NCI-H748 (cell line): ENCODE measurements around the gene CDYL.

ENCODE experiments used
- DNase-seq: peaks from one replicate; lab custom pipeline; 2025; ENCODE audit not compliant: unreplicated experiment; lab: John Stamatoyannopoulos, UW

Gene CDYL

DNA sequence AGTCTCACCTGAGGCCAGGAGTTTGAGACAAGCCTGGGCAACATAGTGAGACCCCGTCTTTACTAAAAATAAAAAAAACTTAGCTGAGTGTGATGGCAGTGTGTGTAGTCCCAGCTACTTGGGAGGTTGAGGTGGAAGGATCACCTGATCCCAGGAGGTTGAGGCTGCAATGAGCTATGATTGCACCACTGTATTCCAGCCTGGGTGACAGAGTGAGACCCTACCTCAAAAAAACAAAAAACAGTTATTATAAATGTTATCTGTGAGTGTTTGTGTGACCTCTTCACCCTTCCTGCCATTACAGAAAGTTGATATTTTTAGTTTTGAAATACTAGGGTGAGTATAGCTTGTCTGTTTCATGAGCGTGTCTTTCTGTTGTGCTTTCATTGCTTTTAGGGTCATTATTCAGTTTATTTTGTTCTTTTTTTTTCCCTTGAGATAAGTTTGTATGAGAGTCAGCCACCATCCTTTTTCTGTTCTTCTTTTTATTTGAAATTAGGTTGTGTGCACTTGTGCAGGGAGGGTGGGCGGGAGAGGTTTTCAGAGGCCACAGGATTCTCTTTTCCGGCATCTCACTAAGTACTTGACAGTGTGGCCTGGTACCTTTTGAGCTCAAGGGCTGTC, 26.2 kb downstream of the CDYL start:
- DNase-seq, result no peak

DNA sequence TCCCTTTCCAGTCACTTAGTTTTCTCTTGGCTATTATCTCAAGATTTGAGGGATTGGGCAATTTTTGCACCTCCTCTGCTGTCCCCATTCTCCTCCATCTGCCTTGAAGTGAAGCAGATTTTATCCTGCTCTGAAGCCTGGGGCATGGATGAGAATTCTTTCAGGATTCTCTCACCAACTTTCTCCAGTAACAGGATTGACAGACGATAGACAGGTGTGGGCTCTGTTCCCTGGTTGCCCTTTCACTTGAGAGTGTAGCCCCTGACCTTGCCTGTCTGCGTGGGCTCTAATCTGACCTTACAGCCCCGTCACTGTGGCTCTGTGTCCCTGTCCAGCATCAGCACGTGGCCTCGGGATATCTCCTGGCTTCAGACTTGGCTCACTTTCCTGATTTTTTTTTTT, 27.1 kb downstream of the CDYL start:
- DNase-seq, result no peak

GRCh38 chr6:4804095-4804494, 27.9 kb downstream of the CDYL start:
- no peak for DNase-seq

GRCh38 chr6:4805553-4806336, 29.5 kb downstream of the CDYL start:
- peak; percentile 72 for DNase-seq

DNA sequence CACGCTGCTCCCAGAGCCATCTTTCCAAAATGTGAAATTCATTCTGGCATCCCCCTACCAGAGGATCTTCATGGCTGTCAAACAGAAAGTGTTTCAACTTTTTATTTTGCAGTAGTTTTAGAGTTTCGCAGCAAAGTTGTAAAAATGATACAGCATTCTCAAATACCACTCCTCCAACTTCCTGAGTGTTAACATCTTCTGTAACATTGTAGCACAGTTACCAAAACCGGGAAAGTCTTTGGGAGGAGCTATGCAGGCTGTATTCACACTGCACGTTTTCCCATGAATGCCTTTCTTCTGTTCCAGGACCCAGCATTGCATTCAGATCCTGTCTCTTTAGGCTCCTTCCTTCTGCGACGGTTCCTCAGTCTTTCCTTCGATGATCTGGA, 30.1 kb downstream of the CDYL start:
- no peak for DNase-seq

DNA sequence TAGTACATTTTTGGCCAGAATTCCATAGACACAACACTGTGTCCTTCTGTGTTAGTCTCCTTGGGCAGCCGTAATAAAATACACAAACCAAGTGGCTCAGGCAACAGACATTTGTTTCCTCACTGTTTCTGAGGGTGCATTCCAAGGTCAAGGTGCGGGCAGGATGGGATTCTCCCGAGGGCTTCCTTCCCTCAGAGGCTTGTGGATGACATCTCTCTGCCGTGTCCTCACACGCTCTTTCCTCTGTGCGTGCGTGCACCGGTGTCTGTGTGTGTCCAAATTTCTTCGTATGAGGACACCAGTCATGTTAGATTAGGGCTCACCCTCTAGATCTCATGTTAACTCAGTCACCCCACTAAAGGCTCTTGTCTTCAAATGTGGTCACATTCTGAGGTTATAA, 30.6 kb downstream of the CDYL start:
- DNase-seq, result no peak

GRCh38 chr6:4808396-4808795, 32.2 kb downstream of the CDYL start:
- no peak for DNase-seq

GRCh38 chr6:4809999-4810918, 34.1 kb downstream of the CDYL start:
- DNase-seq, result no peak

DNA sequence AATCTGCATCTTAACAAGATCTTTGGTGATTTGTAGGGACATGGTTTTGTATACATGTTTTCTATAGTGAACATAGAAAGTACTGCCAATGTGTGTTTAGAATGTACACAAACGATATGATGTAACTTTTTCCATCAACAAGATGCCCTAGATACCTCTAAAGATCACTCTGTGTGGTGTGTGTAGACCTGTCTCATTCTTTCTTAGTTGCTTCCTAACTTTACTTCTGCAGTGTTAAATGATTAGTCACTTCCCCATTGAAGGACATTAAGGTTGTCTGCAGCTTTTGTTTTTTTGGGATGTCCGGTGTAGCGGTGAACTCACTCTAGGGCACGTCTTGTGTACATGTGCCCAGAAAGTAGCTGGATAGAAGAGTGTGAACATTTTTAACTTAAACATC, 35.9 kb downstream of the CDYL start:
- no peak for DNase-seq

DNA sequence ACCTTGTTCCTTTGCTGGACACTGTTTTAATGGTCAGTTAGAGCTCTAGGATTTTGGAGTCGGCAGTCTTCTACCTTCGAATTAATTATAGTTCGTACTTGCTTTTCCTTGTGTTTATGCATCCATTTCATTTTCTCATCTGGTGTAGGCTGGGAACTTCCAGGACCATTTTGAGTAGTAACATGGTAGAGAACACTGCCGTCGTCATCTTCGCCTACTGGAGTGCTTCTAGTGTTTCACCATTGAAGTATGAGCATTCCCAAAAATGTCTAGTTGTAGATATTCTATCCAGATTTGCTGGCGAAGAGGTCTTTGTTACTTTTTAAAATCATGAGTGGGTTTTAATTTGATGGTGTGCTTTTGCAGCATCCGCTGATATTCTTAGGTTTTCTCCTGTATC, 36.9 kb downstream of the CDYL start:
- no peak for DNase-seq

DNA sequence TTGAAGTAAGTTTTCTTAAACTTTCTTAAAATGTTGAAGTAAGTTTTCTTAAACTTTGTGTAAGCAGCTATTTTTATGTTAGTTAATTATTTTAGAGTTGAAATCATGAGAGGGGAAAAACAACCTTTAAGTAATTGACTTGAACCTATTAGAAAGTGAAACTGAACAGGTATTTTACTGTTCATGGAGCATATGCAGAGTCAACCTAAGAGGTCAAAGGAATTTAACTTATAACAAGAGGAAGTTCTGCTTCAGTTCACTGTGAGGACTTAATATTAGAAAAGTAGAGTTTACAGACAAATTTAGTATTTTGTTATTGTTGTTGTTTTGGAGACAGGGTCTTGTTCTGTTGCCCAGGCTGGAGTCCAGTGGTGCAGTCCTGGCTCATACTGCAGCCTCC, 38.0 kb downstream of the CDYL start:
- DNase-seq, result no peak

- DNase-seq, result no peak
These were observed 38.8 kb downstream of the CDYL start for GRCh38 chr6:4814987-4815386.

DNA sequence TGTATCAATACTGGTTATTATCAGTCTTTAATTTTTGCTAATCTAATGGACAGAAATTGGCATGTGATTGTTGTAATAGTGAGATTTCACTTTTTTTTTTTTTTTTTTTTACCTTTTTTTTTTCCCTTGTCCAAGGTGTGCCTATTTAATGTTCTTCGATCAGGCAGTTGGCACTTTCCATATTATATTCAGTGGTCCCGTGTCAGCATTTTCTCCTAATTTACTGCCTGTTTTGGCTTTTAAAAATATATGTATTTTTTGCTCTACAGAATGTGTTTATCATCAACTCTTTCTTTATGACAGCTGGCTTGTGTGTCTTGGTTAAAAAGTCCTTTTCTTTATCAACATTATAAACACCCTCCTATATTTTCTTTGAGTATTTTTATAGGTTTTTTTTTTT, 39.4 kb downstream of the CDYL start:
- no peak for DNase-seq

DNA sequence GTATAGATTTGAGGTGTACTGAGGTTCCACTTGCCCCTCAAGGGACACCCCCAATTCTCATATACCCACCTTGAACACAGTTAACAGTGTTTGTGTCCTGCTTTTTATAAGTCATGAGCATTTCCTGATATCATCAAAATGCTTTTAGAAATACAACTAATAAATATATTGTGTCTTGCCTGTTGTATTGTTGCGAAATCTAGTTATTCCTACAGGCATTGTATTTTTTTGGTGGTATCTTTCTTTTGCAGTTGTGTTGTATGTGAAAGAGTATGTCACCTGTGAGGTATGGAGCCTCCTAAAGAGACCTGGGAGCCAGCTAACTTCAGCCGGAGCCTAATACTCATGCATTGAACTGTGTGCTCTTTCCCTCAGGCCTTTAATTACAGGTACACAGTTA, 40.7 kb downstream of the CDYL start:
- no peak for DNase-seq

- no peak for DNase-seq
These were observed 41.3 kb downstream of the CDYL start for GRCh38 chr6:4817551-4817950.

GRCh38 chr6:4818272-4818938, 42.2 kb downstream of the CDYL start:
- DNase-seq, result no peak

DNA sequence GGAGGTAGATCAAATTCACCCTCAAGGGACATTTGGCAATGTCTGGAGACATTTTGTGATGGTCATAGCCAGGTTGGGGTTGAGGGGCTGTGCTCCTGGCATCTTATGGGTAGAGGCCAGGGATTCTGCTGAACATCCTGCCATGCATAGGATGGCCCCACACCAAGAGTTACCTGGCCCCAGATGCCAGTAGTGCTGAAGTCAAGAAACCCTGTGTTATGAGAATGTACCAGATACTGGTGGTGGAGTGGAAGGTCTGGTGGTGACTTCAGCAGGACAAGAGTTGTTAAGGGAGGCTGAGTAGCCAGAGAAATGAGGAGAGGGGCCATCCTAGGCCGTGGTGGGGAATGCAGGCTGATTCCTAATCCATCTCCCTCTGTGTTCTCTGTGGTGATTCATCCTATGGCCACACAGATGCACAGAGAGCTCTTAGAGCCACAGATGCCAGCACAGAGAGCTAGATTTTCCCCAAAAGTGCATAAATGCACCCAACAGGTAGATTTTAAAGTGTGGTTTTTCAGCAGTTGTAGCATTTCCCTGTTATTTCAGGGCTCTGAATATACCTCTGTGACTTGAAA, 43.6 kb downstream of the CDYL start:
- DNase-seq, result no peak

DNA sequence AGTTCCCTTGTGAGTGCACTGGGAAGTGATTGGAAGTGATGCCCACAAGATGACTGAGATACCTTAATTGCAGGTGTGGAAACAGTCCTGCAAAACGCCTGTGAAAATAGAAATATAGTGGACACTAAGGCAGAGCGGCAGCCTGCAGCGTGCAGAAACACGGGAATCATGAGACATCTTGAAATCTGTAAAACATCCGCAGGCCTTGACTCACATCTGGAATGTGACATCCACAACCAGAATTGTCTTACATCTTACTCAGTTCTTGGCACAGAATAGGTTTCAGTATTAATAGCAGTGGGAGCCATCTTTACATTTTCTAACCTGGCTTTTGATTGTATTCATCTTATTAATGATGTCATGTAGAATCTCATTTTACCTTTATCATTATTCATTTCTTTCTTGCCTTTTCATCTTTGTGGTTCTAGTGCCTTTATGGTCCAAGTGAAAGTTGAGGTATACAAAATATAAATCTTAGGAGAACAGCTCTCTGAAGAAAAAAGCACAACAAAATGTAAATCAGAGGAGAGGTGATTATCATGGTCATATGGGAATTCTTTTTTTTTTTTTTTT, 44.6 kb downstream of the CDYL start:
- DNase-seq, result no peak

- DNase-seq, result no peak
These were observed 46.3 kb downstream of the CDYL start for GRCh38 chr6:4822476-4822875.

DNA sequence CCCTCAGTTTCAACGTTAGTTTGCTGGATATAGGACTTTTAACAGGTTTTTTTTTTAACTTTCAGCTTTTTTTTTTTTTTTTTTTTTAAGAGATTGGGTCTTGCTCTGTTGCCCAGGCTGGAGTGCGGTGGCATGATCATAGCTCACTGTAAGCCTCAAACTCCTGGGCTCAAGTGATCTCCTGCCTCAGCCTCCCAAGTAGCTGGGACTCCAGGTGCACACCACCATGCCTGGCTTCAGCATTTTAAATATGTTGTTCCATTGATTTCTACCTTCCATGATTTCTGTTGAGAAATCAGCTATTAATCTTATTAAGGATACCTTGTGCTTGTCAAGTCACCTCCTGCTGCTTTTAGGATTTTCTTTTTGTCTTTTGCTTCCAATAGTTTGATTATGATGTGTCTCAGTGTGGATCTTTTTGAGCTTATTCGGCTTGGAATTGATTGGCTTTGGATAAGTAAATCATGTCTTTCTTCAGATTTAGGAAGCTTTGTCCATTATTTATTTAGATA, 52.0 kb downstream of the CDYL start:
- DNase-seq, result no peak
